Measurements from ENCODE around the gene GRK2.
A peak's percentile ranks its signal among the peaks of the same experiment; 100 is the strongest.
"Not testable (repeated sequence)": the region's sequence is repeated elsewhere in the genome, so short reads cannot be mapped to it uniquely, and the experiment has no call there.

The GRK2 gene

GRCh38 chr11:67233584-67234190, 32.6 kb upstream of the GRK2 start:
- H3K4me2 ChIP-seq (ENCODE audit: insufficient read depth, low read length, poor library complexity, severe bottlenecking) = no peak overlapping the region
- no peak overlapping the region for H3K27ac ChIP-seq (replicated peaks; ENCODE audit: low read length)
- H2AK5ac ChIP-seq (ENCODE audit: low read depth, low read length) = no peak overlapping the region
- no peak overlapping the region for H3K14ac ChIP-seq (ENCODE audit: low read length)
- H3K9me3 ChIP-seq (replicated peaks in 1 of 2; ENCODE audit: control insufficient read depth in 2 of 2, insufficient read depth in 1 of 2, low read depth in 1 of 2, low read length in 2 of 2) = no peaks in the 10 kb centered on the region
- no peak overlapping the region for H2BK15ac ChIP-seq (ENCODE audit: low read length)
- no peak overlapping the region for H3K9ac ChIP-seq (ENCODE audit: low read depth, low read length, poor library complexity)
- no peak overlapping the region for H2BK12ac ChIP-seq (ENCODE audit: low read length)
- H3K4me1 ChIP-seq (ENCODE audit: control insufficient read depth in 2 of 2, insufficient read depth in 1 of 2, low read depth in 1 of 2, low read length in 2 of 2) = peaks cover under 1 to 5% of the 10 kb centered on the region in 2 donors
- no peak overlapping the region for H3K23ac ChIP-seq (ENCODE audit: low read depth, low read length, poor library complexity)
- no peak overlapping the region for H3K18ac ChIP-seq (ENCODE audit: low read length)
- no CpG with 5 or more reads among the region's 7 CpGs for WGBS, 2 donors (ENCODE audit: extremely low coverage in 2 of 2, insufficient read length in 2 of 2, insufficient replicate concordance in 1 of 2)
- peaks cover 14 to 54% of the 10 kb centered on the region in 2 donors for H3K36me3 ChIP-seq (replicated peaks in 1 of 2; ENCODE audit: control insufficient read depth in 2 of 2, insufficient read depth in 2 of 2, low read length in 2 of 2)
- no peak overlapping the region for H2BK5ac ChIP-seq (ENCODE audit: low read length)
- no peak for DNase-seq (ENCODE audit: low spot score)
- H3K4ac ChIP-seq (ENCODE audit: low read length) = no peak overlapping the region
- H3K79me1 ChIP-seq (ENCODE audit: low read depth, low read length) = no peaks in the 10 kb centered on the region
- no peak overlapping the region for H2BK120ac ChIP-seq (ENCODE audit: low read depth, low read length)
- no peak overlapping the region for H4K91ac ChIP-seq (ENCODE audit: low read depth, low read length, poor library complexity)
- H3K4me3 ChIP-seq (ENCODE audit: low read length in 2 of 2) = no peak overlapping the region
- no peak overlapping the region for H4K8ac ChIP-seq (ENCODE audit: low read depth, low read length)
- H3K27me3 ChIP-seq (ENCODE audit: control insufficient read depth in 3 of 3, insufficient read depth in 3 of 3, low read depth in 1 of 3, low read length in 3 of 3) = no peaks in the 10 kb centered on the region
- H2AFZ ChIP-seq (ENCODE audit: low read length) = no peak overlapping the region

- not testable (repeated sequence) for H2BK120ac ChIP-seq (ENCODE audit: low read depth, low read length); H3K79me1 ChIP-seq (ENCODE audit: low read depth, low read length); H2AFZ ChIP-seq (ENCODE audit: low read length); H3K4me3 ChIP-seq (ENCODE audit: low read length in 2 of 2); H2AK5ac ChIP-seq (ENCODE audit: low read depth, low read length); H2BK5ac ChIP-seq (ENCODE audit: low read length); H3K9me3 ChIP-seq (replicated peaks in 1 of 2; ENCODE audit: control insufficient read depth in 2 of 2, insufficient read depth in 1 of 2, low read depth in 1 of 2, low read length in 2 of 2); H4K91ac ChIP-seq (ENCODE audit: low read depth, low read length, poor library complexity); DNase-seq (ENCODE audit: low spot score); H3K4ac ChIP-seq (ENCODE audit: low read length); H3K23ac ChIP-seq (ENCODE audit: low read depth, low read length, poor library complexity); H3K9ac ChIP-seq (ENCODE audit: low read depth, low read length, poor library complexity); H2BK15ac ChIP-seq (ENCODE audit: low read length); H3K27ac ChIP-seq (replicated peaks; ENCODE audit: low read length); H3K4me2 ChIP-seq (ENCODE audit: insufficient read depth, low read length, poor library complexity, severe bottlenecking); H2BK12ac ChIP-seq (ENCODE audit: low read length); H3K27me3 ChIP-seq (ENCODE audit: control insufficient read depth in 3 of 3, insufficient read depth in 3 of 3, low read depth in 1 of 3, low read length in 3 of 3); H3K18ac ChIP-seq (ENCODE audit: low read length); H4K8ac ChIP-seq (ENCODE audit: low read depth, low read length); H3K14ac ChIP-seq (ENCODE audit: low read length)
- WGBS, 2 donors (ENCODE audit: extremely low coverage in 2 of 2, insufficient read length in 2 of 2, insufficient replicate concordance in 1 of 2) = no CpG with 5 or more reads among the region's 8 CpGs
- peaks cover 12 to 45% of the 10 kb centered on the region in 2 donors for H3K36me3 ChIP-seq (replicated peaks in 1 of 2; ENCODE audit: control insufficient read depth in 2 of 2, insufficient read depth in 2 of 2, low read length in 2 of 2)
- H3K4me1 ChIP-seq (ENCODE audit: control insufficient read depth in 2 of 2, insufficient read depth in 1 of 2, low read depth in 1 of 2, low read length in 2 of 2) = peaks cover 9 to 14% of the 10 kb centered on the region in 2 donors
These were observed 31.7 kb upstream of the GRK2 start for GRCh38 chr11:67234571-67234970.

GRCh38 chr11:67237574-67237973, 28.7 kb upstream of the GRK2 start:
- Histone ChIP-seq H3K4me2 (ENCODE audit: insufficient read depth, low read length, poor library complexity, severe bottlenecking) (no peak overlapping the region), H2AFZ (ENCODE audit: low read length) (no peak overlapping the region), H3K4ac (ENCODE audit: low read length) (no peak overlapping the region), H2BK5ac (ENCODE audit: low read length) (no peak overlapping the region), H2BK120ac (ENCODE audit: low read depth, low read length) (no peak overlapping the region), H3K4me1 (ENCODE audit: control insufficient read depth in 2 of 2, insufficient read depth in 1 of 2, low read depth in 1 of 2, low read length in 2 of 2) (peaks cover 11 to 18% of the 10 kb centered on the region in 2 donors), H3K14ac (ENCODE audit: low read length) (no peak overlapping the region), H3K18ac (ENCODE audit: low read length) (no peak overlapping the region), H4K8ac (ENCODE audit: low read depth, low read length) (no peak overlapping the region), H3K27me3 (ENCODE audit: control insufficient read depth in 3 of 3, insufficient read depth in 3 of 3, low read depth in 1 of 3, low read length in 3 of 3) (no peaks in the 10 kb centered on the region), H3K23ac (ENCODE audit: low read depth, low read length, poor library complexity) (no peak overlapping the region), H3K9ac (ENCODE audit: low read depth, low read length, poor library complexity) (no peak overlapping the region), H3K36me3 (replicated peaks in 1 of 2; ENCODE audit: control insufficient read depth in 2 of 2, insufficient read depth in 2 of 2, low read length in 2 of 2) (peaks cover 2 to 24% of the 10 kb centered on the region in 2 donors), H3K9me3 (replicated peaks in 1 of 2; ENCODE audit: control insufficient read depth in 2 of 2, insufficient read depth in 1 of 2, low read depth in 1 of 2, low read length in 2 of 2) (no peaks in the 10 kb centered on the region), H3K4me3 (ENCODE audit: low read length in 2 of 2) (no peak overlapping the region), H3K27ac (replicated peaks; ENCODE audit: low read length) (no peak overlapping the region), H2AK5ac (ENCODE audit: low read depth, low read length) (no peak overlapping the region), H2BK12ac (ENCODE audit: low read length) (no peak overlapping the region), H2BK15ac (ENCODE audit: low read length) (no peak overlapping the region), H3K79me1 (ENCODE audit: low read depth, low read length) (no peaks in the 10 kb centered on the region), H4K91ac (ENCODE audit: low read depth, low read length, poor library complexity) (no peak overlapping the region)
- DNase-seq (ENCODE audit: low spot score) = no peak
- no CpG with 5 or more reads among the region's 1 CpG for WGBS, 2 donors (ENCODE audit: extremely low coverage in 2 of 2, insufficient read length in 2 of 2, insufficient replicate concordance in 1 of 2)

GRCh38 chr11:67238894-67239782, 27.1 kb upstream of the GRK2 start:
- Histone ChIP-seq H2BK5ac (ENCODE audit: low read length) (no peak overlapping the region), H3K36me3 (replicated peaks in 1 of 2; ENCODE audit: control insufficient read depth in 2 of 2, insufficient read depth in 2 of 2, low read length in 2 of 2) (peaks cover 4 to 30% of the 10 kb centered on the region in 2 donors), H3K79me1 (ENCODE audit: low read depth, low read length) (no peaks in the 10 kb centered on the region), H3K4me3 (ENCODE audit: low read length in 2 of 2) (peak overlapping the region; percentile 44 to 71), H3K14ac (ENCODE audit: low read length) (no peak overlapping the region), H4K91ac (ENCODE audit: low read depth, low read length, poor library complexity) (no peak overlapping the region), H2BK120ac (ENCODE audit: low read depth, low read length) (no peak overlapping the region), H3K9me3 (replicated peaks in 1 of 2; ENCODE audit: control insufficient read depth in 2 of 2, insufficient read depth in 1 of 2, low read depth in 1 of 2, low read length in 2 of 2) (no peaks in the 10 kb centered on the region), H2BK15ac (ENCODE audit: low read length) (no peak overlapping the region), H3K4ac (ENCODE audit: low read length) (no peak overlapping the region), H2AFZ (ENCODE audit: low read length) (peak overlapping the region; percentile 73), H2AK5ac (ENCODE audit: low read depth, low read length) (no peak overlapping the region), H3K9ac (ENCODE audit: low read depth, low read length, poor library complexity) (no peak overlapping the region), H3K27me3 (ENCODE audit: control insufficient read depth in 3 of 3, insufficient read depth in 3 of 3, low read depth in 1 of 3, low read length in 3 of 3) (no peaks in the 10 kb centered on the region), H3K27ac (replicated peaks; ENCODE audit: low read length) (peak overlapping the region; percentile 59), H3K18ac (ENCODE audit: low read length) (no peak overlapping the region), H2BK12ac (ENCODE audit: low read length) (no peak overlapping the region), H4K8ac (ENCODE audit: low read depth, low read length) (no peak overlapping the region), H3K4me1 (ENCODE audit: control insufficient read depth in 2 of 2, insufficient read depth in 1 of 2, low read depth in 1 of 2, low read length in 2 of 2) (peaks cover 13 to 18% of the 10 kb centered on the region in 2 donors), H3K4me2 (ENCODE audit: insufficient read depth, low read length, poor library complexity, severe bottlenecking) (peak overlapping the region; percentile 70), H3K23ac (ENCODE audit: low read depth, low read length, poor library complexity) (no peak overlapping the region)
- WGBS, 2 donors (ENCODE audit: extremely low coverage in 2 of 2, insufficient read length in 2 of 2, insufficient replicate concordance in 1 of 2) = no CpG with 5 or more reads among the region's 10 CpGs
- no peak for DNase-seq (ENCODE audit: low spot score)
